ENCODE data around the gene HNRNPM. TPM values are rescaled to one million over a fixed set of nuclear protein-coding genes. Genes with fewer than 3 reads are reported as not detected.

HNRNPM gene
- total RNA-seq, 1 experiment from 2014 or later: 69.7 TPM

DNA sequence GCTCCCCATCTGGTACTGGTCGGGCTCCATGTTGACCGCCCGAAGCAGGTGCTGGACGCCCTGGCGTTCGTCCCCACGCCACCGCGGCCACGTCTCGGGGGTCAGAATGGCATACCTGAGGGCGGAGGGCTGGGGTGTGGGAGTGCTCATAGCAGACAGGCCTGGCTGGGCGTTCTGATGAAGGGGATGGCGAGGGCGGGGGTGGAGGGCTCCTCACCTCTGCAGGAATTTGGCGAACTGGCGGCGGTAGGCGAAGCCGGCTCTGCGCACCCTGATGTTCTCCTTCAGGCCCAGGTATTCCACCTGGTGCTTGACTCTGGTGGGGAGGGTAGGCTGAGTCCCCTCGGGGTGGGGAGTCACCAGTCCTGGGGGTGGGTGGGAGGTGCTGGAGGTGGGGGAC lies 91.5 kb downstream of the HNRNPM start:
- no peak for DNase-seq (ENCODE audit: extremely low read depth, low read depth)

DNA sequence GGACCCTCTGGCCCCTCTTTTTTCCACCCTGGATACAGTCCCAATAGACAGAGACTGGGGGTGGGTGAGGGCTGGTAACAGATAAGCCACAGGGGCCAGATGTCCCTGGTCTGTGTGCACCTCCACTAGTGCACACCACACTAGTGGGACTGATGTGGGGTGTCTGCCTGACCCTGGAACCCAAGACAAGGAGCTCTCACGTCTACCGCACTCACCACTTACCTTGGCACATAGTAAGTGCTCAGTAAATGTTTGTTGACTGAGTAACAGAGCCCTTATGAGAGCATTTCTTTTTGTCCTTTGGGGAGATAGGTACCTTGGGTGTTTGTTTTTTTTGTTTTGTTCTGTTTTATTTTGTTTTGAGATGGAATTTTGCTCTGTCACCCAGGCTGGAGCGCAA lies 92.3 kb downstream of the HNRNPM start:
- no peak for DNase-seq (ENCODE audit: extremely low read depth, low read depth)

Other genes starting within 250 kb of the HNRNPM start
- gene CERS4, start 235.6 kb upstream of the HNRNPM start, total RNA-seq (2014; rRNA removed; shearing (Covaris generic)): 5.2 and 7.0 TPM in 2 replicates
- 88.0 and 112 TPM in 2 replicates for gene CD320, start 136.6 kb upstream of the HNRNPM start, total RNA-seq (2014; rRNA removed; shearing (Covaris generic))
- 65.7 and 78.1 TPM in 2 replicates for gene NDUFA7, start 123.6 kb upstream of the HNRNPM start, total RNA-seq (2014; rRNA removed; shearing (Covaris generic))
- 623 and 769 TPM in 2 replicates for gene RPS28, start 123.5 kb upstream of the HNRNPM start, total RNA-seq (2014; rRNA removed; shearing (Covaris generic))
- gene KANK3, start 101.7 kb upstream of the HNRNPM start, total RNA-seq (2014; rRNA removed; shearing (Covaris generic)): 1.6 and 1.8 TPM in 2 replicates
- 42.5 and 43.0 TPM in 2 replicates for gene ANGPTL4, start 80.8 kb upstream of the HNRNPM start, total RNA-seq (2014; rRNA removed; shearing (Covaris generic))
- 11.7 and 15.4 TPM in 2 replicates for gene RAB11B, start 54.6 kb upstream of the HNRNPM start, total RNA-seq (2014; rRNA removed; shearing (Covaris generic))
- 13.0 and 15.6 TPM in 2 replicates for gene MARCHF2, start 31.7 kb upstream of the HNRNPM start, total RNA-seq (2014; rRNA removed; shearing (Covaris generic))
- 0.07 TPM in 1 of 2 replicates, not detected in the other for gene PRAM1, start 57.7 kb downstream of the HNRNPM start, total RNA-seq (2014; rRNA removed; shearing (Covaris generic))
- gene ZNF414, start 69.2 kb downstream of the HNRNPM start, total RNA-seq (2014; rRNA removed; shearing (Covaris generic)): 1.1 and 3.8 TPM in 2 replicates
- 0.15 and 0.23 TPM in 2 replicates for gene MYO1F, start 132.5 kb downstream of the HNRNPM start, total RNA-seq (2014; rRNA removed; shearing (Covaris generic))
- gene ADAMTS10, start 165.7 kb downstream of the HNRNPM start, total RNA-seq (2014; rRNA removed; shearing (Covaris generic)): 0.82 TPM in 1 of 2 replicates, not detected in the other
- gene NFILZ, start 185.7 kb downstream of the HNRNPM start, total RNA-seq (2014; rRNA removed; shearing (Covaris generic)): not detected in 2 replicates